GM21528 (cell line): ENCODE measurements around the gene AK8.

Experiments
- ATAC-seq: cut with Tn5 transposase; IDR thresholded peaks from one replicate; pipeline ENCODE4 v1.9.1; 2021; ENCODE audit warnings: mild to moderate bottlenecking, moderate library complexity; ENCODE audit not compliant: unreplicated experiment, low FRiP score

AK8 gene

DNA sequence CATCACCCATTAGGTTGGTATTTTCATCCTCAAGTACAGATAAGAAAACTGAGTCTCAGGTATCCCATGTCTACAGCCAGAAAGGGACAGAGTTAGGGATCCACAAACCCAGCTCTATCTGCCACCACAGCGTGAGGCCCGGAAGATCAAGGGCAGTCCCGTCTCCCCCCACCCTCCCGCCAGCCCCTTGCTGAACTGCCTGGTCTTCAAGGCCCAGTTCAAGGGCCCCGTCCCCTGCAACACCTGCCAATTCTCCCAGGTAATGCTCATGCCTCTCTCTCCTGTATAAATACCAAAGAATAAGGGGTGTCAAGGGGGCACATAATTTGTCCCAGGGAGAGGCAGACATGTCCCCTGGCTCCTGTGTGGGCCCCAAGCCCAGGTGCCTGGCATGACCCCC, 50.7 kb downstream of the AK8 start:
- ATAC-seq, result no peak

- no peak for ATAC-seq
Observed at GRCh38 chr9:132826621-132827365, 51.3 kb downstream of the AK8 start.

DNA sequence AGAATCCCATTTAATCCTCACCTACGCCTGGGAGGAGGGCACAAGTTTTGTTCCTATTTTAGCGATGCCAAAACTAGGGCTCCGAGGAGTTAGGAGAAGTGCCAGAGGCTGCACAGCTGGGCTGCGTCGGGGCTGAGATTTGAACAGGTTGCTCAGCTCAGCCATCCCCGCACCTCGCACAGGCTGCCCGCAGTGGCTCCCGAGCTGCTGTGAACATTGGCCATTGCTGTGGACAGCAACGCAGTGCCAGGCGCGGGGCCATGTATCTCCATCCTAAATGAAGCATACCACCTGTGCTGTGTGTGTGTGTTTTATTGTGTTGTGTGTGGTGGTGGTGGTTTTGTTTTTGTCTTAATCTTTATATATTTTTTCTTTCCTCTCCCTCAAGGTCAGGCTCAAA, 52.0 kb downstream of the AK8 start:
- ATAC-seq, result no peak

- no peak for ATAC-seq
Observed at GRCh38 chr9:132825430-132825829, 52.7 kb downstream of the AK8 start.

GRCh38 chr9:132824951-132825350, 53.1 kb downstream of the AK8 start:
- ATAC-seq, result no peak

GRCh38 chr9:132824151-132824550, 53.9 kb downstream of the AK8 start:
- no peak for ATAC-seq

DNA sequence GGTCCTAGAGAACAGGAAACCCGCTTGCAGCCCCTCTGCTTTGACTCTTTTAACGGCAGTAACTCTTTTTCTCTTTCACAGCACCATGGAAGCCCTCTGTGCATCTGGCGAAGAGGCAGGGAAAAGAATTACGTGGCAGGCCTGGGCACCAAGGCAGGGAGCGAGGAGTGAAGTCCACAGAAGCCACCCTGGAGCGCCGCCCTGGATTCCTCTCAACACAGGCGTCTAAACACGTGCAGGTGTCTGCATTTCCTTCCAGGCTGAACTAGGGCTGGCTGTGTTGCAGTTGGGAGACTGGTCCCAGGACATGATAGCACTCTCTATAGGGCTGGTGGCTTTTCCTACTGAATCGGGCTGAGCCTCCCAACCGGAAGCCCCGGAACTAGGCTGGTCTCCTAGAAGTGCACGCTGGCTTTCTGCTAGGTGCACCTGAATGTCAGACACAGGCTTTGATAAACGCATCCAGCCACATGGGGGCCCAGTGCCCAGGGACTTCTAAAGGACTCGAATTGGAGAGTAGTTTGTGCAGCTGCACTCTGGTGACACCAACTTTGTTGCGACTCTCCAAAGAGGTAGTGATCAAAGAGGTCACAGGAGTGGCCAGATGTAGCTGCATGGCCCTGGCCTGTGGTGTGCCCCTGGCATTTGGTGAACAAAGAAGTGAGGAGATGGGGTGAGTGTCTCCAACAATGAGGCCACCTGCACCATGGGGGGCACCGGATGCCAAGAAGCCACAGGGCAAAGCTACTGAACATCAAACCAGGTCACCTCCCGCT, 54.5 kb downstream of the AK8 start:
- no peak for ATAC-seq

DNA sequence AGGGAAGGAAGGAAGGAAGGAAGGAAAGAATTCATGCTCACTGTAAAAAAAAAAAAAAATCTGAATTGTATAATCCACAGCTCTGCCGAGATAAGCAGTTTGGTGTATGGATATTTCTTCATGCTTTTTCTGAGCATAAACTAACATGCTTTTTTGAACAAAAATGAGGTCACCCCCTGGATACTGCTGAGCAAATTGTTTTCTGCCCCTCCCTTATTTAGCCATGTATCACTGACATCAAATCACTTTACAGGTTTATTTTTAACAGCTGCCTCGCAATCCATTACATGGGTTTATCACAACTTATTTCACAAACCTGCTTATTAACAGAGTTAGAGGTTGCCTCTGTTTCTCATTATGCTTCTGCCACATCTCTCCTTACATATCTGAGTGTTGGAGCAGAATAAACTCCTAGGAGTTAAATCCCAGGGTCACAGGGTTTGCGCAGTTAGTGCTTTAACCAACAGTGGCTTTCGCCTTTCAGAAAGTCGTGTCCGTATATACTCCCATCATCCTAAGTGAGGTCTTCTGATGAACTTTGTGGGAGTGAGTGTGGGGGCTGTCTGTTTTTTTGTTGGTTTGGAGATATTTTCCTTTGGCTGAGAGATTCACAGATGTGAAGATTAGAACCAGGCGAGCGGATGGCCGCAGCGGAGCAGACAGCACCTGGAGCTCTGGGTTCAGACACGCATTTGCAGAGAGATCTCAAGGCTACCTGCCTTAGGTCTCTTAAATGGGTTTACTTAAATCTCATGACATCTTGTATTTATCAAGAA, 57.7 kb downstream of the AK8 start:
- no peak for ATAC-seq

GRCh38 chr9:132818588-132818987, 59.5 kb downstream of the AK8 start:
- no peak for ATAC-seq

DNA sequence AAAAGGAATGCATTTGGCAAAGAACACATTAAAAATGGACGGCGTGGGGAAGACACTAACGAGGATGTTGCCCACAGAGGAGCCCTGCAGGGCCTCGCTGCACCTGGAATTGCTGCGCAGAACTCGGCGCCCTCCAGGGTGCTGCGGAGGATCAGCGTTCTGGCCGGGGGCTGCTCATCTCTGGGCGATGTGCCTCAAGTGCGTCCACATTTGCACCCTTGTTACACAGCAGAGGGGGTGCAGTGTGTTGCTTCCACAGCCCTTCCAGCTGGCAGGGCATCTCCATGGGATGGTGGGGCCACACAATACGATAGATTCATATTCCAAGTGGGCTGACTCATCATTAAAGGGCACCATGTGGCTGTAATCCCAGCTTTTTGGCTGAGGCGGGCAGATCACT, 63.1 kb downstream of the AK8 start:
- ATAC-seq, result no peak

- no peak for ATAC-seq
Observed at GRCh38 chr9:132813115-132813771, 64.8 kb downstream of the AK8 start.

DNA sequence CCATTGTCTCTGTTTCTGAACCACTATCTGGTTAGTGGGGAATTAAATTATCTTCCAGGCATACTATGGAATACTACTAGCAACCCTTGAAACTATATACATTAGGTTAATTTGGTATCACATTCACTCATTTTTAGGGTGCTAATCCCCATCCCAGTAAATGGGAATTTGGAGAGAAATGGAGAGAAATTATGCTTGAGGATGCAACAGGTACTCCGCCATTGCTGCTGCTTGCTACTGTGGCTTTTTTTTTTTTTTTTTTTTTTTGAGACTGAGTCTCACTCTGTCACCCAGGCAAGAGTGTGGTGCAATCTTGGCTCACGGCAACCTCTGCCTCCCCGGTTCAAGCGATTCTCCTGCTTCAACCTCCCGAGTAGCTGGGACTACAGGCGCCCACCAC, 66.1 kb downstream of the AK8 start:
- no peak for ATAC-seq

- ATAC-seq, result no peak
Observed at GRCh38 chr9:132810314-132810713, 67.8 kb downstream of the AK8 start.

GRCh38 chr9:132809677-132810271, 68.3 kb downstream of the AK8 start:
- ATAC-seq, result no peak

GRCh38 chr9:132808645-132809044, 69.4 kb downstream of the AK8 start:
- no peak for ATAC-seq

- no peak for ATAC-seq
Observed at GRCh38 chr9:132806723-132807421, 71.2 kb downstream of the AK8 start.

GRCh38 chr9:132806306-132806705, 71.8 kb downstream of the AK8 start:
- no peak for ATAC-seq

DNA sequence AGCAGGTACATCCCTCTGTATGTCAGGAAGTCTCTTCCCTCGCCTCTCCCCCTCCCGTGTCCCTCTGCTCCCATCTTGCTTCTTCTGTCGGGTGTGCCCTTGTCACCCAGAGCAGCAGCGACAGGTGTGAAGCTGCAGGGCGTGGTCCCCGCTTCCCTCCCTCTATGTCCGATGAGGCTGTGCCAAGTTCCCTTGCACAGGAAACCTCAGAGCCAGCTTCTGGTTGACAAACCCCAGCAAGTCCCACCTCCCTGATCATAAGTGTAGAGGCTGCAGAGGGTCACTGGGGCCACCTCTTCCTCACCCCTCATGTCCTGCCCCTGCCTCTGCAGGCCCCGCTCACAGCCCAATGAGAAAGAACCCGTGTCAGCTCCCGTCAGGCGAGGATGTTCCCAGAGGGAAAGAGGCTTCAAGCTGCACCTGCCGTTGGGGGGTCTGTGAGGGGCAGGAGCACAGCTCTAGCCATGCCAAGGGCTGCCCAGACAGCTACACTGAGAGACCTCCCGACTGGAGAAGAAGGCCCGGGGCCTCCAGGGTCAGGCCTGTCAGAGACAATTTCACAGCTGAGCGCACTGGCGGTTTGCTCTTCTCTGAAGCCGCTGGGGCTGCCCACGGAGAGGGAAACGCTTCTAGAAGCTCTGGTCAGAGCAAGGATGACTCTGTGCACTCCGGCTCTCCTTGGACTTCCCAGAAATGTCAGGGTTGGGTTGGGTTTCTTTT, 73.3 kb downstream of the AK8 start:
- no peak for ATAC-seq

DNA sequence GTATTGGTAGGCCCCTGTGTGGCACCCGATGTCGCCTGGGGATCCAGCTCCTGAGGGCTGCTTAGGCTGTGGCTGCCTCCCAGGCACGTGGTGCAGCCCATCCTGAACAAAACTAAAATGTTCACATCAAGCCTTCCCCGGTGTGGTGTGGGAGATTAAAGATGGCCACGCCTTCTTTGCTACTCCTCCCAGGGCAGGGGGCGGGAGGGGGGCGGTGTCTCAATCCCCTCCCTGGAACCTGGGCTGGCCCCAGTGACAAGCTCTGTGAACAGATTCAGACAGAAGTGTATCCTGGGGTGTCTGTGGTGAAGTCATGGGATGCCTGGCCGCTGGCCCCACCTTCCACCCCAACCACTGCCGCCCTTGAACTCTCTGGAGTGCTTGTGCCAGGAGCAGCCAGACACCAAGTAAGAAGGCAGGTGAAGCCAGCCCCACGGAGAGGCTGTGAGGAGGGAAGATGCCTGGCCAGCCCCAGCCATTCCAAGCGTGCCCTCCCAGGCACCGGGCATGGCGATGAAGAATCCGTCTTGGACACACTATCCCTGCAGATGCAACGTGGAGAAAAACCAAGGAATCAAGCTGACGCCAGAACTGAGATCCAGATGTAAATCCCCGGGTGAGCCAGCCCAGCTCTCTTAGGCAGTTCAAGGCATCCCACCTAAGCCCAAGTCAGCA, 75.8 kb downstream of the AK8 start:
- ATAC-seq, result no peak
